ELF-1 (cell line): Measurements from ENCODE around the gene CSNK1G2.
A peak's percentile ranks its signal among the peaks of the same experiment; 100 is the strongest.

Source experiments
- DNase-seq: peaks from one replicate; pipeline ENCODE4 v3.0.0-alpha.2; 2016; ENCODE audit warnings: low read depth, low spot score

Gene CSNK1G2

DNA sequence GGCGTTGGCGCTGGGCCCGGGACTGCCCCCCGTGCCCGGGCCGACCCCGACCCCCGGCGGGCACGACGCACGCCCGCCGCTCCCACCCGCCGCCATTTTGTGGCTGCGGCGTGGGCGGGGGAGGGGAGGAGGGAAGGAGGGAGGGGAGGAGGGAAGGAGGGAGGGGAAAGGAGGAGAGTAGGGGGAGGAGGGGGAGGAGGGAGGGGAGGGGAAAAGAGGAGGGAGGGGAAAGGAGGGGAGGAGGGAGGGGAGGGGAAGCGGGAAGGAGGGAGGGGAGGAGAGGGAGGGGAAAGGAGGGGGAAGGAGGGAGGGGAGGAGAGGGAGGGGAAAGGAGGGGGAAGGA lies 74.6 kb downstream of the CSNK1G2 start, which contains the start of gene BTBD2:
Gene BTBD2, minus strand, starts transcription at position 107 of the 343 bp plus-strand sequence. Its CDS starts 11 bp downstream, at position 96.
- no peak for DNase-seq

DNA sequence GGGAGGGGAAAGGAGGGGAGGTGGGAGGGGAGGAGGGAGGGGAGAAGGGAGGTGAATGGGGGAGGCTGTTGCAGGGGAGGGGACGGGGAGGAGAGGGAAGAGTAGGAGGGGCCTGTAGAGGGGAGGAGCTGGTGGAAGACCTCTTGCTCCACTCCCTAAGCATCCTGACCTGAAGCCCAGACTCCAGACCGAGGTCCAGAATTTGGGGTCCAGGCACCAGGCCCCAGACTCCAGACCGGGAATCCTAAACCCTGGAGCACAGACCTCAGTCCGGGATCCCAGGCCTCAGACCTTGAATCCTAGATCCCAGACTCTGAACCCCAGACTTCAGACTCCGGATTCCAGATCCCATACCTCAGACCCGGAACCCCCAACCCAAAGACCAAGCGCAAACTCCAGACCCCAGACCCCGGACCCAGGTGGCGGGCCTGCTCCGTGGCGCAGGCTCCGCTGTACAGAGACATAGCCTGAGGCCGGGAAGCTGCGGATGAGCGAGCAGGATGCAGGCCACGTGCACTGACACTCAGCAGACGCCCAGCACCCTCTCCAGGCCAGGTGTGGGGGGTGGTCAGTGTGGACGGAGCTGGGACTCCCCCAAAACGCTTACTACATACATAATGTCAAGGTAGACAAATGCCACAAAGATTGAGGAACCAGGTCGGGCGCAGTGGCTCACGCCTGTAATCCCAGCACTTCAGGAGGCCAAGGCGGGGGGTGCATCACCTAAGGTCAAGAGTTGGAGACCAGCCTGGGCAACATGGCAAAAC lies 75.3 kb downstream of the CSNK1G2 start:
- DNase-seq, result peak; percentile 44

DNA sequence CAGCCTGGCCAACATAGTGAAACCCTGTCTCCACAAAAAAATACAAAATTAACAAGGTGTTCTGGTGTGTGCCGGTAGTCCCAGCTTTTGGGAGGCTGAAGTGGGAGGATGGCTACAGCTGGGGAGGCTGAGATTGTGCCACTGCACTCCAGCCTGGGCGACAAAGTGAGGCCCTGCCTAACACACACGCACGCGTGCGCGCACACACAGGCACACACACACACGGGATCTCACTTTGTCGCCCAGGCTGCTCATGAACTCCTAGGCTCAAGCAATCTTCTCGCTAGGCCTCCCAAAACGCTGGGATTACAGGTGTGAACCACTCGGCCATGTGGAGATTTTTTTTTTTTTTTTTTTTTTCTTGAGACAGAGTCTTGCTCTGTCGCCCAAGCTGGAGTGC lies 77.8 kb downstream of the CSNK1G2 start:
- no peak for DNase-seq

DNA sequence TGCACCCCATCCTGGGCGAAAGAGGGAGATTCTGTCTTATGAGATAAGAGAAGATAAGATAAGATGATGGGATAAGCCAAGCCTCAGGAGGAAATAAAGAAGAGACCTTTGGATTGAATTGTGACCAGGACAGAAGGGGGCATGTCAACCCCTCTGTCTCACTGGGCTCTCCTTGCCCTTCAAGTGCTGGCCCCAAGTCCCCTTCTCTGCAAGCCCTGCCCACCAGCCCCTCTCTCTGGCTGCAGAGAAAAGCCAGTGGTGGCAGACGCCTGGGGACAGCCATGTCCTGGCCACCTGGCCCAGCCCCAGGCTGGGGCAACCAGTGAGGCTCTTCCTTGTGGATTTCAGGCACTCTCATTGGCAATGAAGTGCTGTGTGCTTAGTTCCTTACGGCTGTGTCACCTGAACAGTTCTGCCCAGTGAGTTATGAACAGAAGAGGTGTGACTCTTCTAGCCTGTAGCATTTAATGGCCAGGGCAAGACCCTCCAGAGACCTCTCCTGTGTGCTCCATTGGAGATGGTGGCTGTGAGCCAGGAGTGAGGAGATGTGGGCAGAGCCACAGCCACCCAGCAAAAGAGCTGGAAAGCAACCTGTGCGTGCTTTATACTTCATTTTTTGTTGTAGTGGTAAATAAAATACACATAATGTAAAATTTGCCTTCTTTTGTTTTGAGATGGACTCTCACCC lies 80.6 kb downstream of the CSNK1G2 start:
- DNase-seq, result no peak

DNA sequence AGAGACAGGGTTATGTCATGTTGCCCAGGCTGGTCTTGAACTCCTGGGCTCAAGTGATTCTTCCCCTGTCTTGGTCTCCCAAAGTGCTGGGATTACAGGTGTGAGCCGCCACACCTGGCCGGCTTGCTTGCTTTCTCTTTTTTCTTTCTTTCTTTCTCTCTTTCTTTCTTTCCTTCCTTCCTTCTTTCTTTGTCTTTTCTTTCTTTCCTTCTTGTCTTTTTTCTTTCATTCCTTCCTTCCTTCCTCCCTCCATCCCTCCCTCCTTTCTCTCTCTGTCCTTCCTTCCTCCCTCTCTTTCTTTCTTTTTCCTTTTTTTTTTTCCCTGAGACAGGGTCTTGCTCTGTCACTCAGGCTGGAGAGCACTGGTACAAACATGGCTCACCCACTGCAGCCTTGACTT lies 81.3 kb downstream of the CSNK1G2 start:
- DNase-seq, result no peak

DNA sequence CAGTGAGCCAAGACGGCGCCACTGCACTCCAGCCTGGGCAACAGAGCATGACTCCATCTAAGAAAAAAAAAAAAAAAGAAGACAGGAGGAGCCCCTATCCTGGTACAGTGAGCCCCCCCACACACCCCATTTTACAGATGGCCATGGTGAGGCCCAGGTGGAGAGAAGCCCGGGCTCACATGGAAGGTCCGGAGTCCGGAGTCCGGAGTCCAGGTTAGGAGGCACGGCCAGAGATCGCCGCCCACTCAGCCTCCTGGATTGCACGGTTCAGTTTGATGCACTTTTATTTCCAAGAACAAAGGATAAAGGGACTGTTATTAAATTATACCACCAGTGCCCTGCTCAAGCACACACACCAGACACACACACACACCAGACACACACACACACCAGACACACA lies 85.8 kb downstream of the CSNK1G2 start:
- DNase-seq, result no peak

DNA sequence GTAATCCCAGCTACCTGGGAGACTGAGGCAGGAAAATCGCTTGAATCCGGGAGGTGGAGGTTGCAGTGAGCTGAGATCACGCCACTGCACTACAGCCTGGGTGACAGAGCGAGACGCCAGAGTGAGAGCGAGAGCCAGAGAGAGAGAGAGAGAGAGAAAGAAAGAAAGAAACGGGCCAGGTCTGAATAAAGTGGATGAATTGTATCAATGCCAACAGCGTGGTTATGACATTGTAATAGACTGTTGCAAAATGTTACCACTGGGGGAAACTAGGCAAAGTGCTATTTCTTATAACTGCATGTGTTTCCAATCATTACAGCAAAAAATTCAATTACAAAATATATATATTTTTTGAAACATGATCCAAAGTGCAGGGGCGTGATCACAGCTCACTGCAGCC lies 86.4 kb downstream of the CSNK1G2 start:
- DNase-seq, result no peak
